Measurements from ENCODE around the gene NOS3. TPM values are rescaled to one million over a fixed set of nuclear protein-coding genes. Genes with fewer than 3 reads are reported as not detected.
A peak's percentile ranks its signal among the peaks of the same experiment; 100 is the strongest.

The NOS3 gene
- total and polyA plus RNA-seq, 9 of the 15 experiments (the other 6 are each of a cell fraction or from before 2014, with no cell fraction given): 1.1 to 121 (median 23.6) TPM

- peak; percentile 74; the same call in 1 of the 2 replicates for TF ChIP-seq ZNF395 (CRISPR knock-in tag; IDR thresholded peaks at IDR 0.05)
- TF ChIP-seq ATF1 (CRISPR knock-in tag; IDR thresholded peaks at IDR 0.05): no peak
- no peak for TF ChIP-seq ATF1 (tag; IDR thresholded peaks at IDR 0.05)
- no peak for TF ChIP-seq SMARCB1 (IDR thresholded peaks at IDR 0.05; ENCODE audit: insufficient read length, low read depth)
- no peak for TF ChIP-seq MXD1 (CRISPR knock-in tag; IDR thresholded peaks at IDR 0.05; ENCODE audit: borderline replicate concordance, poor library complexity, severe bottlenecking)
- TF ChIP-seq SAFB (IDR thresholded peaks at IDR 0.05; ENCODE audit: borderline replicate concordance, low read depth, low read length): no peak
- TF ChIP-seq ZSCAN32 (CRISPR knock-in tag; IDR thresholded peaks at IDR 0.05): no peak
- 0 out of 2 replicates have a peak, but pooled peaks have one; percentile 12 for TF ChIP-seq PREB (CRISPR knock-in tag; IDR thresholded peaks at IDR 0.05)
- no peak for TF ChIP-seq FUS (optimal IDR thresholded peaks at IDR 0.05; ENCODE audit: low read depth, low read length)
- no peak for TF ChIP-seq CREB3L1 (IDR thresholded peaks at IDR 0.05; ENCODE audit: borderline replicate concordance, low read depth)
- no peak for TF ChIP-seq RFX7 (CRISPR knock-in tag; IDR thresholded peaks at IDR 0.05)
- 0 out of 2 replicates have a peak, but pooled peaks have one; percentile 8 for TF ChIP-seq MTA3 (IDR thresholded peaks at IDR 0.05; ENCODE audit: borderline replicate concordance)
- no peak for TF ChIP-seq MTF1 (CRISPR knock-in tag; IDR thresholded peaks at IDR 0.05; ENCODE audit: borderline replicate concordance)
- TF ChIP-seq SMARCC2 (IDR thresholded peaks at IDR 0.05; ENCODE audit: low read depth): no peak
- TF ChIP-seq DMBX1 (CRISPR knock-in tag; IDR thresholded peaks at IDR 0.05; ENCODE audit: borderline replicate concordance): no peak
- TF ChIP-seq ZC3H11A (IDR thresholded peaks at IDR 0.05; ENCODE audit: low read depth, low read length): no peak
- TF ChIP-seq ATF3 (IDR thresholded peaks at IDR 0.05): no peak
- TF ChIP-seq ATF3 (CRISPR knock-in tag; conservative IDR thresholded peaks at IDR 0.05): 0 out of 2 replicates have a peak, but pooled peaks have one; percentile 3
- TF ChIP-seq ZNF175 (CRISPR knock-in tag; IDR thresholded peaks at IDR 0.05; ENCODE audit: low read depth): no peak
- TF ChIP-seq BMI1 (IDR thresholded peaks at IDR 0.05; ENCODE audit: low read length): no peak
- TF ChIP-seq ATF7 (IDR thresholded peaks at IDR 0.05): no peak
- TF ChIP-seq PYGO2 (tag; IDR thresholded peaks at IDR 0.05): no peak
Observed at GRCh38 chr7:151062111-151062398, 71.2 kb downstream of the NOS3 start (continued).

Data from K562 (cell line).